ENCODE results near the gene CCDC92B. TPM values are rescaled to one million over a fixed set of nuclear protein-coding genes. Genes with fewer than 3 reads are reported as not detected.
A peak's percentile ranks its signal among the peaks of the same experiment; 100 is the strongest.
"Not testable (repeated sequence)": the region's sequence is repeated elsewhere in the genome, so short reads cannot be mapped to it uniquely, and the experiment has no call there.

Gene CCDC92B
- total RNA-seq, 1 donor = not detected

DNA sequence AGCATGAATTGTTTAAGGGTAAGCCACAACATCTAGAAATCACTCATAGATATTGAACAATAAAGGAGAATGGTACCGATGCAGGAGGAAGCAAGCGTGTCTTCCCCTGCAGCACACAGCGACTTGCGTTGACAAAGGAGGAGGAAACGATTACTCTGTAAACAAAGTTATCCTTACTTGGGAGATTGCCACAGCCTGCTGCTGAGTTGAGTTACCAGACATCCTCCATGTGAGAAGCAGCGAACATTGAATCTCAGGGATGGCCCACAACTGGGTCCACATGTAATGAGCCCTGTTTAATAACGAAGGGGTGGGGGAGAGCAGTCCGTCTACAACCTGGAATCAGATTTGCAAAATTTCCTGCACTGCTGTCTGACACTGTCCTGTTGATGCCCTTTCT, 65.5 kb downstream of the CCDC92B start:
- no peak overlapping the region for H3K4me3 ChIP-seq (ENCODE audit: low read depth, low read length)
- no peak for DNase-seq (ENCODE audit: low read depth)
- TF ChIP-seq, protein P1, sequence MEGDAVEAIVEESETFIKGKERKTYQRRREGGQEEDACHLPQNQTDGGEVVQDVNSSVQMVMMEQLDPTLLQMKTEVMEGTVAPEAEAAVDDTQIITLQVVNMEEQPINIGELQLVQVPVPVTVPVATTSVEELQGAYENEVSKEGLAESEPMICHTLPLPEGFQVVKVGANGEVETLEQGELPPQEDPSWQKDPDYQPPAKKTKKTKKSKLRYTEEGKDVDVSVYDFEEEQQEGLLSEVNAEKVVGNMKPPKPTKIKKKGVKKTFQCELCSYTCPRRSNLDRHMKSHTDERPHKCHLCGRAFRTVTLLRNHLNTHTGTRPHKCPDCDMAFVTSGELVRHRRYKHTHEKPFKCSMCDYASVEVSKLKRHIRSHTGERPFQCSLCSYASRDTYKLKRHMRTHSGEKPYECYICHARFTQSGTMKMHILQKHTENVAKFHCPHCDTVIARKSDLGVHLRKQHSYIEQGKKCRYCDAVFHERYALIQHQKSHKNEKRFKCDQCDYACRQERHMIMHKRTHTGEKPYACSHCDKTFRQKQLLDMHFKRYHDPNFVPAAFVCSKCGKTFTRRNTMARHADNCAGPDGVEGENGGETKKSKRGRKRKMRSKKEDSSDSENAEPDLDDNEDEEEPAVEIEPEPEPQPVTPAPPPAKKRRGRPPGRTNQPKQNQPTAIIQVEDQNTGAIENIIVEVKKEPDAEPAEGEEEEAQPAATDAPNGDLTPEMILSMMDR (IDR thresholded peaks at IDR 0.05; ENCODE audit: insufficient read depth, low read length) = no peak

DNA sequence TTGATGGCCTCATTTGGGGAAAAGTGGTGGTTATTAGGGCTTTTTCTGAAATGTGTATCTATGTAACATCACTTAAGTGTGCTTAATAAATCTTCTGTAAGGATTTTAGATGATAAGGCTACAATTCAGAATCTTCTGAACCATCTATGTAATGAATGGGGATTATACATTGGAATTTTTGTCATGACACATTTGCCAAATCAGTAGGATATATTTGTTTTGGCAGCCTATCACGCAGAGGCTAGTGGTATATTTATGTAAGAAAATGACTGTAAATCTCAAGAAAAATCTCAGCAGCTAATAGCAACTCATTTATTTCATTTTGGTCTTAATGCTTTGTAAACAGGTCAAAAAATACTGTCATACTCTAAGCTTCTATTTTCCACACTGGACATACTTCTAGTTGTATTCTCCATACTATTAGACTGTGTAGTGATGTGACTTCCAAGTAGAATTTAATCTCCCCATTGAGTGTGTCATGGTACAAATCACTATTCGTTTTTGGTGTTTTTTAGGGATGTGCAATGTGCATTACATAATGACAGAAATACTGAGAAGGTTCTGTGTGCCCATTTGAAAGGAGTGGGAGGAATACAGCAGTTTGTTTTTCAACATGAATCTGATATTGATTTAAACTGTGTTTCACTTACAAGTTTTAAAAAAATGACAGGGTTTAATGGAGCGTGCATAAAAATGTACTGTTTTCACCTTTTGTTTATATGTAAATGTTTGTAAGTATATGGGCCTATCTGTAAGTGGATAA, 67.1 kb downstream of the CCDC92B start:
- DNase-seq (ENCODE audit: low read depth) = peak; percentile 30
- no peak overlapping the region for H3K4me3 ChIP-seq (ENCODE audit: low read depth, low read length)
- TF ChIP-seq, protein P1 (IDR thresholded peaks at IDR 0.05; ENCODE audit: insufficient read depth, low read length) = no peak

DNA sequence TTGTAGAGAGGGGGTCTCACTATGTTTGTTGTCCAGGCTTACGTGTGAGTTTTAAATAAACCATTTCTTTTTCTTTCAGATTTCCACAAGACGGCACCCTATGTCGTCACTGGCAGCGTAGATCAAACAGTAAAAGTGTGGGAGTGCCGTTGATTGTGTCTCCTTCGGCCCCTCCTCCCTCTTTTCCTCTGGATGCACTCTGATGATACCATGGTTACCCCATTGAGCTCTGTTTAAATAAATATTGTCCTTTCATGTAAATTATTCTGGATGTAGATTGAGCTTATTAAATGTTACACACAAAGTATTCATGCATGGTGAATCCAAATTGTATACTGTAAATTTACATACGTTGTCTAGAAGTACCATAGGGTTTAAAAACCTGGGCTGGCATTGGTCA, 67.8 kb downstream of the CCDC92B start:
- no peak overlapping the region for H3K4me3 ChIP-seq (ENCODE audit: low read depth, low read length)
- TF ChIP-seq, protein P1 (IDR thresholded peaks at IDR 0.05; ENCODE audit: insufficient read depth, low read length) = no peak
- DNase-seq (ENCODE audit: low read depth) = no peak

DNA sequence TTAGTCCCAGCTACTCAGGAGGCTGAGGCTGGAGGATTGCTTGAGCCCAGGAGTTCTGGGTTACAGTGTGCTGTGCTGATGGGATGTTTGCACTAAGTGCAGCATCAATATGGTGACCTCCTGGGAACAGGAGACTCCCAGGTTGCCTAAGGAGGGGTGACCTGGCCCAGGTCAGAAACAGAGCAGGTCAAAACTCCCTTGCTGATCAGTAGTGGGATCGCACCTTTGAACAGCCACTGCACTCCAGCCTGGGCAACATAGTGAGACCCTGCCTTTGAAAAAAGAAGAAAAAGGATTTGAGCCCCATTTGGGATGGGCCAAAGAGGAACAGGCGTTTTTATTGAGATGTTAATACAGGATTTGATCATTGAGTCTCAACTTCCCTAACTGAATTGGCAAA, 68.5 kb downstream of the CCDC92B start:
- H3K4me3 ChIP-seq (ENCODE audit: low read depth, low read length) = no peak overlapping the region
- no peak for DNase-seq (ENCODE audit: low read depth)
- TF ChIP-seq, protein P1 (IDR thresholded peaks at IDR 0.05; ENCODE audit: insufficient read depth, low read length) = no peak

DNA sequence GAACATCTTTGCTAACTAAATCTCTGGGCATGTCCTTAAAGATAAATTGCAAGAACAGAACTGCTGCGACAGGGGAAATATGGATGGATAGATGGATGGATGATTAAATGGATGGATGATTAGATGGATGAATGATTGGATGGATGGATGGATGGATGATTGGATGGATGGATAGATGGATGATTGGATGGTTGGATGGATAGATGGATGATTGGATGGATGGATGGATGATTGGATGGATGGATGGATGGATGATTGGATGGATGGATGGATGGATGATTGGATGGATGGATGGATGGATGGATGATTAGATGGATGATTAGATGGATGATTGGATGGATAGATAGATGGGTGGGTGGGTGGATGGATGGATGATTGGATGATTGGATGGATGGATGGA, 70.2 kb downstream of the CCDC92B start:
- not testable (repeated sequence) for H3K4me3 ChIP-seq (ENCODE audit: low read depth, low read length); DNase-seq (ENCODE audit: low read depth)

Small RNAs within 50 kb of the gene (small RNA-seq; reads per million reads assigned to genes)
- gene MIR1253 (not detected), gene MIR6776 (not detected), gene RN7SL608P (not detected), gene hsa-mir-1253 (not detected)

Other genes with a start within 250 kb of the CCDC92B start
- 12.3 and 18.7 TPM in 2 replicates for gene METTL16, start 237.8 kb downstream of the CCDC92B start, total RNA-seq (ENCODE audit: low replicate concordance)
- gene PAFAH1B1, start 156.0 kb downstream of the CCDC92B start, total RNA-seq (ENCODE audit: low replicate concordance) = 81.0 and 131 TPM in 2 replicates
- 17.1 and 39.1 TPM in 2 replicates for gene CLUH, start 37.9 kb downstream of the CCDC92B start, total RNA-seq (ENCODE audit: low replicate concordance)
- 1.5 and 5.0 TPM in 2 replicates for gene RAP1GAP2, start 46.8 kb upstream of the CCDC92B start, total RNA-seq (ENCODE audit: low replicate concordance)